Natural killer cell treated with Interleukin-12 subunit alpha and Interleukin-12 subunit beta and Interleukin-15 and Interleukin-18, amount 100 ng/mL, for 72 hours (primary cell): Measurements from ENCODE around the gene ITGAD. TPM values are rescaled to one million over a fixed set of nuclear protein-coding genes. Genes with fewer than 3 reads are reported as not detected.
"Not testable (repeated sequence)": the region's sequence is repeated elsewhere in the genome, so short reads cannot be mapped to it uniquely, and the experiment has no call there.

Experiments used
- ATAC-seq, 2 donors: fragments of 150-1000 bp; cut with Tn5 transposase in 1 of 2; sonication (Bioruptor Pico), chemical (Tn5 transposase) in 1 of 2; 2 replicates each; pipeline ENCODE4 v1.10.0; 2021
- DNase-seq: peaks from one replicate; pipeline ENCODE4 v3.0.0; 2022; ENCODE audit warnings: low spot score
- H3K27ac Mint-ChIP-seq, 2 donors: 1 replicate in 1 of 2; 2 replicates in 1 of 2; pipeline ENCODE4 v1.8.0; 2022; ENCODE audit warnings: mixed read lengths in 2 of 2, mild to moderate bottlenecking in 1 of 2, moderate library complexity in 1 of 2
- H3K27me3 Mint-ChIP-seq, 2 donors: 1 replicate in 1 of 2; 2 replicates in 1 of 2; pipeline ENCODE4 v1.8.0; 2022; ENCODE audit warnings: mixed read lengths in 2 of 2
- H3K36me3 Mint-ChIP-seq: one replicate; pipeline ENCODE4 v1.8.0; 2022; ENCODE audit warnings: mixed read lengths
- H3K4me1 Mint-ChIP-seq, 2 donors: 1 replicate in 1 of 2; 2 replicates in 1 of 2; pipeline ENCODE4 v1.8.0; 2022; ENCODE audit warnings: low read depth in 2 of 2, mixed read lengths in 2 of 2, mild to moderate bottlenecking in 1 of 2
- H3K4me3 Mint-ChIP-seq: one replicate; pipeline ENCODE4 v1.8.0; 2022; ENCODE audit warnings: mixed read lengths
- H3K9me3 Mint-ChIP-seq: 2 replicates; pipeline ENCODE4 v1.8.0; 2022; ENCODE audit warnings: mixed read lengths
- total RNA-seq, 2 donors: library from RNA; stranded (reverse); gene quantifications; one replicate each; pipeline ENCODE4 v1.2.3, GENCODE V29; 2022

ITGAD gene
- total RNA-seq, 2 donors from 2014 or later: 0.47 TPM; not detected in 1

DNA sequence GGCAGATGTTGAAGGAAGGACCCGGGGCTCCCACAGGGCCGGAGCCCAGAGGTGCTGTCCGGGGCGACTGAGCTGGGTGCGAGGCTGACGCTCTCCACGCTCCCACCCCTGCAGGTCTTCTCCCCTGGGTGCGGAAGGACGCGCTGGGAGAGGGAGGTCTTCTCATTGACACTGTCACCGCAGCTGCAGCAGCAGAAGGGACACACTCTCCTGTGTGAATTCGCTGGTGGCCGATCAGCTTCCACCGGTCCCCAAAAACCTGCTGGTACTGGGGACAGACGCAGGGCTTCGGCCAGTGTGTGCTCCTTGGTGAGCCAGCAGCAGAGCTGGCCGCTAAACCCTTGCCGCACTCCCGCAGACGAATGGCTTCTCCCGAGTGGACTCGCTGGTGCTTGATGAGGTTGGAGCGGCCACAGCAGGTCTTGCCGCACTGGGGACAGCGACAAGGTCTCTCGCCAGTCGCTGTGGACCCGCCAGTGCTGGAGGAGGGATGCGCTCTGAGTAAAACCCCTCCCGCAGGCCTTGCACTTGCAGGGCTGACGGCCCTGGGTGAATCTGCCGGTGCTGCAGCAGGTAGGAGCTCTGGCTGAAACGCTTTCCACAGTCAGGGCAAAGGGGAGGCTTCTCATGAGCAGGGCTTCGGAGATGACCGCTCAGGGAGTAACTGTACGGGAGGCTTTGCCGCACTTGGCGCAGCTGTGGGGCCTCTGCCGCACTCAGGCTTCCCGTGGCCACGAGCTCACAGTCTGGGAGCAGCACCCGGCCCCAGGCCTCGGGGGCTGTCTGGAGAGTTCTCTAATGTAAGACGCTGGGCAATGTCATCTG lies 43.3 kb downstream of the ITGAD start:
- ATAC-seq (no peak), DNase-seq (peak; percentile 55)
- Mint-ChIP-seq H3K27ac (peak overlapping the region in 1 of 2 donors; percentile 18), H3K9me3 (no peaks in the 10 kb centered on the region), H3K27me3 (no peaks in the 10 kb centered on the region), H3K36me3 (no peaks in the 10 kb centered on the region), H3K4me1 (peaks cover 17 to 25% of the 10 kb centered on the region in 2 donors), H3K4me3 (no peak overlapping the region)

DNA sequence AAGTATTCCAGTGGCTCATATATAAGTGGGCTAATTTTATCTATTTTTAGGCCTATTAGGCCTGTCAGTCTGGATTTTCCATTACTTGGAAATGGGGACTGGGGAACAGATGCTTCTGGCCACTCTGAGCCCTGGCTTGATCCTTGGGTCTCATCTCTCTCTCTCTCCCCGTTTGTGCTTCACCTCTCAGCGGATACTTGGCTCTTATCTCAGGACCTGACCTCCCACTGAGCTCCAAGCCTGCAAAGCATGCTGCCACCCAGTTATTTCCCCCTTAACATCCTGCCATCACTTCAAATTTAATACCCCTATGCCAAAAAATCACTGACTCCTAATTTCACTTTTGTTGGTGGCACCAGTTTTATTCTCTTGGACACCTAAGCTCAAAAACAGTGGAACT lies 45.3 kb downstream of the ITGAD start:
- no peaks in the 10 kb centered on the region for H3K36me3 Mint-ChIP-seq
- DNase-seq: peak; percentile 38
- H3K27me3 Mint-ChIP-seq: no peaks in the 10 kb centered on the region
- peaks cover 25 to 36% of the 10 kb centered on the region in 2 donors for H3K4me1 Mint-ChIP-seq
- no peak for ATAC-seq
- H3K4me3 Mint-ChIP-seq: peak overlapping the region; percentile 28
- H3K27ac Mint-ChIP-seq: peak overlapping the region in 1 of 2 donors; percentile 1
- no peaks in the 10 kb centered on the region for H3K9me3 Mint-ChIP-seq

- H3K27ac Mint-ChIP-seq: peak overlapping the region in 1 of 2 donors; percentile 1
- DNase-seq: peak; percentile 60
- peaks cover 25 to 36% of the 10 kb centered on the region in 2 donors for H3K4me1 Mint-ChIP-seq
- H3K36me3 Mint-ChIP-seq, H3K27me3 Mint-ChIP-seq, H3K9me3 Mint-ChIP-seq: not testable (repeated sequence)
- peak in 1 of 2 donors; percentile 51 for ATAC-seq
- peak overlapping the region; percentile 30 for H3K4me3 Mint-ChIP-seq
Measured at GRCh38 chr16:31439023-31439422, 45.9 kb downstream of the ITGAD start.

DNA sequence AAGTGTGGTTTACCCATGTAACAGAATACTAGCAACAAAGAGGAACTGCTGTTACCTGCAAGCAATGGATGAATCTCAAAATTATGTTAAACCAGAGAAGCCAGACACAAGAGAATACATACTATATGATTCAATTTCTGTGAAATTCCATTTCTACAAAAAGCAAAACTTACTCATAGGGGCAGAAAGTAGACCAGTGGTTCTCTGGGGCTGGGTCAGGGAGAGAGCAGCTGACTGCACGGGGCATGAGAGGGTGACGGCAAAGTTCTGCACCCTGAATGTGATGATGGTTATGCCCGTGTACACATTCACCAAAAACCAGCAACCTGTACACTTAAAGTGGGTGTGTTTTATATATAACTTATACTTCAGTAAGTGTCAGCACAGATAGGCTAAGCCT lies 46.4 kb downstream of the ITGAD start:
- Mint-ChIP-seq H3K36me3 (no peaks in the 10 kb centered on the region), H3K9me3 (no peaks in the 10 kb centered on the region), H3K27me3 (no peaks in the 10 kb centered on the region), H3K4me3 (peak overlapping the region; percentile 30), H3K27ac (peak overlapping the region in 1 of 2 donors; percentile 1), H3K4me1 (peaks cover 25 to 36% of the 10 kb centered on the region in 2 donors)
- ATAC-seq (no peak), DNase-seq (peak; percentile 22)

- Mint-ChIP-seq H3K27ac (peak overlapping the region in 1 of 2 donors; percentile 15), H3K4me1 (peaks cover 25 to 36% of the 10 kb centered on the region in 2 donors)
- no peak for ATAC-seq
Measured at GRCh38 chr16:31440516-31441184, 47.5 kb downstream of the ITGAD start.

GRCh38 chr16:31441956-31442355 lies 48.8 kb downstream of the ITGAD start:
- H3K27ac Mint-ChIP-seq: peak overlapping the region; percentile 35 to 74
- peaks cover 29 to 36% of the 10 kb centered on the region in 2 donors for H3K4me1 Mint-ChIP-seq
- no peaks in the 10 kb centered on the region for H3K27me3 Mint-ChIP-seq
- H3K4me3 Mint-ChIP-seq: peak overlapping the region; percentile 88
- DNase-seq (peak; percentile 53), ATAC-seq (no peak)
- no peaks in the 10 kb centered on the region for H3K9me3 Mint-ChIP-seq
- no peaks in the 10 kb centered on the region for H3K36me3 Mint-ChIP-seq

More at GRCh38 chr16:31440516-31441184, 47.5 kb downstream of the ITGAD start:
- Mint-ChIP-seq H3K36me3 (no peaks in the 10 kb centered on the region), H3K27me3 (no peaks in the 10 kb centered on the region), H3K4me3 (no peak overlapping the region), H3K9me3 (no peaks in the 10 kb centered on the region)
- DNase-seq: peak; percentile 13

GRCh38 chr16:31445931-31446330 lies 52.8 kb downstream of the ITGAD start:
- H3K9me3 Mint-ChIP-seq, ATAC-seq, H3K36me3 Mint-ChIP-seq, H3K4me3 Mint-ChIP-seq, H3K27ac Mint-ChIP-seq, H3K27me3 Mint-ChIP-seq: not testable (repeated sequence)
- peaks cover 13 to 14% of the 10 kb centered on the region in 2 donors for H3K4me1 Mint-ChIP-seq
- peak; percentile 38 for DNase-seq

DNA sequence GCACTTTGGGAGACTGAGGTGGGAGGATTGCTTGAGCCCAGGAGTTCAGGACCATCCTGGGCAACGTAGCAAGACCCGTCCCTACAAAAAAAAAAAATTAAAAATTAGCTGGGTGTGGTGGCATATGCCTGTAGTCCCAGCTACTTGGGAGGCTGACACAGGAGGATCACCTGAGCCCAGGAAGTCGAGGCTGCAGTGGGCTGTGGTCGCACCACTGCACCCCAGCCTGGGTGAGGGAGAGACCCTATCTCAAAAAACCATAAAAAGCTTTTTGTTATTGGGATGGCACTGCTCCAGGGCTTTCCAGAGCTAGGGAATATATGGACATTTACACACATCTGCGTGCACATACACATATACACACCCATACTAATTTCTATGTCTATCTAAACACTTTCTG lies 58.1 kb downstream of the ITGAD start:
- H3K36me3 Mint-ChIP-seq: no peaks in the 10 kb centered on the region
- peaks cover 18 to 26% of the 10 kb centered on the region in 2 donors for H3K4me1 Mint-ChIP-seq
- no peaks in the 10 kb centered on the region for H3K9me3 Mint-ChIP-seq
- DNase-seq: peak; percentile 39
- ATAC-seq: no peak
- no peak overlapping the region for H3K4me3 Mint-ChIP-seq
- H3K27ac Mint-ChIP-seq: no peak overlapping the region
- no peaks in the 10 kb centered on the region for H3K27me3 Mint-ChIP-seq

DNA sequence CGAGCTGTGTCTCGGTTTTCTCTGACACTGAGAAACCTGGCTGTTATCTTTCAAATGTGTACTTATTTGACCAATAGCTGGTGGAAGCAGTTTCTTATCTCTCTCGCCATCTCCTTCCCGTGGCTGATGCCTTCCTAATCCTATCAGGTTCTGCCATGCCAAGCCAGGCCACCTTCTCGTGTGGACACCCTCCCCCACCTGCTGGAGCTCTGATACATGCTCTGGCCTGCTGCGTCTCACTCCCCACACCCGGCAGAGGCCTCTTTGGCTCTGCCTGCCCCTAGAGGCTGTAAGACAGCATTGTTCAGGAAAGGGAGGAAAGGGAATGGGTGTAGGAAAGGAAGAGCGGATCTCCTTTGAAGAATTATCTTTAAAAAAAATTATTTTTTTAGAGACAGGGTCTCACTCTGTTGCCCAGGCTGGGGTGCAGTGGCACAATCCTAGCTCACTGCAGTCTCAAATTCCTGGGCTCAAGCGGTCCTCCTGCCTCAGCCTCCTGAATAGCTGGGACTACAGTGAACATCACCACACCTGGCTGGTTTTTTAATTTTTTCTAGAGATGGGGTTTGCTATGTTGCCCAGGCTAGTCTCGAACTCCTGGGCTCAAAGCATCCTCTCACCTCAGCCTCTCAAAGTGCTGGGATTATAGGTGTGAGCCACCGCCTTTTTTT lies 58.7 kb downstream of the ITGAD start:
- no peak overlapping the region for H3K4me3 Mint-ChIP-seq
- H3K9me3 Mint-ChIP-seq: no peaks in the 10 kb centered on the region
- no peaks in the 10 kb centered on the region for H3K27me3 Mint-ChIP-seq
- DNase-seq (peak; percentile 28), ATAC-seq (no peak)
- no peak overlapping the region for H3K27ac Mint-ChIP-seq
- H3K36me3 Mint-ChIP-seq: no peaks in the 10 kb centered on the region
- peaks cover 18 to 28% of the 10 kb centered on the region in 2 donors for H3K4me1 Mint-ChIP-seq

- H3K4me3 Mint-ChIP-seq: no peak overlapping the region
- H3K27me3 Mint-ChIP-seq: no peaks in the 10 kb centered on the region
- peaks cover 19 to 32% of the 10 kb centered on the region in 2 donors for H3K4me1 Mint-ChIP-seq
- no peak overlapping the region for H3K27ac Mint-ChIP-seq
- no peaks in the 10 kb centered on the region for H3K36me3 Mint-ChIP-seq
- ATAC-seq (no peak), DNase-seq (peak; percentile 6)
- no peaks in the 10 kb centered on the region for H3K9me3 Mint-ChIP-seq
Measured at GRCh38 chr16:31452631-31453106, 59.5 kb downstream of the ITGAD start.

- Mint-ChIP-seq H3K4me1 (peaks cover 25 to 38% of the 10 kb centered on the region in 2 donors), H3K4me3 (no peak overlapping the region), H3K9me3 (no peaks in the 10 kb centered on the region), H3K36me3 (no peaks in the 10 kb centered on the region), H3K27me3 (no peaks in the 10 kb centered on the region), H3K27ac (peak overlapping the region; percentile 17 to 32)
- ATAC-seq (no peak), DNase-seq (peak; percentile 26)
Measured at GRCh38 chr16:31453255-31454204, 60.4 kb downstream of the ITGAD start.

GRCh38 chr16:31455601-31456314 lies 62.6 kb downstream of the ITGAD start:
- Mint-ChIP-seq H3K4me3 (peak overlapping the region; percentile 67), H3K36me3 (no peaks in the 10 kb centered on the region), H3K27me3 (no peaks in the 10 kb centered on the region), H3K9me3 (no peaks in the 10 kb centered on the region), H3K27ac (peak overlapping the region; percentile 39 to 70), H3K4me1 (peaks cover 32 to 44% of the 10 kb centered on the region in 2 donors)
- no peak for ATAC-seq
- DNase-seq: peak; percentile 31
